Measurements from ENCODE around the gene KRTAP5-1. TPM values are rescaled to one million over a fixed set of nuclear protein-coding genes. Genes with fewer than 3 reads are reported as not detected.

Gene KRTAP5-1
- polyA plus RNA-seq, 2 donors = not detected

DNA sequence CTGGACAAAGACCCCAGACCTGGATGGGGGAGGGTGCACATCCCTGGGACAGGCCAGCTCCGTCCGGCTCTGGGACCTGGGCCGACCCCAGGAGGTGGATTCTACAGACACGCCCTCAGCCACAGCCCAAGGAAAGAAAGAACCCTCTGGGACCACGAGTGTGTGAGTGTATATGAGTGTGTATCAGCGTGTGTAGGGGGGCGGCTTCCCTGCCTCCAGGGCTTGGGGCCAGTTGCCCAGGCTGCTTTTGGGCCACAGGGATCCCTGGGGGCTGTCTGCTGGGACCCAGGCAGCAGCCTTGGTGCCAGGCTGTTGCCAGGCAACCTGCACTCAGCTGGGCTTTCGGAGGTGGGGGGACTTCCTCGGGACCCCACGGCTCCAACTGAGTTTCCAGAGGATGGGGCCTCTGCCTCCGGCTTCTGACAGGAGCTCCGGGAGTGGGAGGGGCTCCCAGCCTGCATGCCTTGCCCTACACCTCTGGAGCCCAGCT lies 21.9 kb downstream of the KRTAP5-1 start:
- 72% methylated on average over 12 of the region's 12 CpGs for WGBS, 2 donors
- H3K27ac ChIP-seq (ENCODE audit: low read depth in 2 of 2, low read length in 1 of 2) = no peak overlapping the region
- no peaks in the 10 kb centered on the region for H3K27me3 ChIP-seq (ENCODE audit: control insufficient read depth in 1 of 2, insufficient read depth in 2 of 2, low read length in 2 of 2)

DNA sequence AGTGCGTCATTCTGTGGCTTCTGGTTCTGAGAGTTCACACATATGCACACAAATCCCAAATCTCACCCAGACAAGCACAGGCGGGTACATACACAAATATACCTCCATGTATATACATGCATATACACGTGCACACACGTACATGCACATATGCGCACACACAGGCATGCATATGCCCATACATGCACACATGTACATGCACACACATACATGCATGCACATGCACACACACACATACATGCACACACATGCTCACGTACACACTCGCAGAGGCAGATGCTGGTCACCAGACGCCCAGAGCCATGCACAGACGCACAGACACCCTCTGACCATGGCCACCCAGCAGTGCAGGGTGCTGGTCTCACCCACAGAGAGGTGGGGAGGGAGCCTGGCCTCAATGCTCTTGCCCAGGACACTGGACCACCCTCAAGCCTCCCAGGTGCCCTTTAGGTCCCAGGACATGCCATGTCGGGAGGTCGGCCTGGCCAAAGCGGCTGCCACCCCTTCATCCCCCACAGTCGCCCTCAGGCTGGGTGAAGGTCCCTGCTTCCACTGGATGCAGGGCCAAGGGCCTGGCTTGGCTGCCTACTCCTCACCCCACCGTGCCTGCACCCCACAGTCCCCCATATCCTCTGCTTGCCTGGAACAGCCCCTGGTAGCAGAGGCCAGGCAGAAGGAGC lies 22.5 kb downstream of the KRTAP5-1 start:
- 89 to 90% methylated on average over 14 of the region's 14 CpGs for WGBS, 2 donors
- Histone ChIP-seq H3K9me3 (ENCODE audit: control insufficient read depth in 2 of 2, insufficient read depth in 1 of 2, low read depth in 1 of 2, low read length in 1 of 2) (no peaks in the 10 kb centered on the region), H3K36me3 (ENCODE audit: control insufficient read depth in 2 of 2, insufficient read depth in 2 of 2, low read length in 1 of 2) (no peaks in the 10 kb centered on the region), H3K4me1 (ENCODE audit: control insufficient read depth in 2 of 2, insufficient read depth in 2 of 2, low read length in 1 of 2) (peaks cover 13 to 14% of the 10 kb centered on the region in 2 donors), H3K27me3 (ENCODE audit: control insufficient read depth in 1 of 2, insufficient read depth in 2 of 2, low read length in 2 of 2) (no peaks in the 10 kb centered on the region), H3K4me3 (ENCODE audit: low read depth in 1 of 2, low read length in 2 of 2) (no peak overlapping the region), H3K27ac (ENCODE audit: low read depth in 2 of 2, low read length in 1 of 2) (no peak overlapping the region)

More for the DNA sequence above, 21.9 kb downstream of the KRTAP5-1 start:
- H3K4me1 ChIP-seq (ENCODE audit: control insufficient read depth in 2 of 2, insufficient read depth in 2 of 2, low read length in 1 of 2) = peaks cover 13 to 14% of the 10 kb centered on the region in 2 donors
- no peaks in the 10 kb centered on the region for H3K36me3 ChIP-seq (ENCODE audit: control insufficient read depth in 2 of 2, insufficient read depth in 2 of 2, low read length in 1 of 2)
- no peak overlapping the region for H3K4me3 ChIP-seq (ENCODE audit: low read depth in 1 of 2, low read length in 2 of 2)
- H3K9me3 ChIP-seq (ENCODE audit: control insufficient read depth in 2 of 2, insufficient read depth in 1 of 2, low read depth in 1 of 2, low read length in 1 of 2) = no peaks in the 10 kb centered on the region

- Histone ChIP-seq H3K36me3 (ENCODE audit: control insufficient read depth in 2 of 2, insufficient read depth in 2 of 2, low read length in 1 of 2) (no peaks in the 10 kb centered on the region), H3K27ac (ENCODE audit: low read depth in 2 of 2, low read length in 1 of 2) (no peak overlapping the region), H3K4me3 (ENCODE audit: low read depth in 1 of 2, low read length in 2 of 2) (no peak overlapping the region), H3K27me3 (ENCODE audit: control insufficient read depth in 1 of 2, insufficient read depth in 2 of 2, low read length in 2 of 2) (no peaks in the 10 kb centered on the region), H3K4me1 (ENCODE audit: control insufficient read depth in 2 of 2, insufficient read depth in 2 of 2, low read length in 1 of 2) (peaks cover 13 to 14% of the 10 kb centered on the region in 2 donors), H3K9me3 (ENCODE audit: control insufficient read depth in 2 of 2, insufficient read depth in 1 of 2, low read depth in 1 of 2, low read length in 1 of 2) (no peaks in the 10 kb centered on the region)
- 61 to 77% methylated on average over 5 of the region's 5 CpGs for WGBS, 2 donors
These were observed 23.1 kb downstream of the KRTAP5-1 start for GRCh38 chr11:1561955-1562354.

GRCh38 chr11:1561266-1561665 lies 23.8 kb downstream of the KRTAP5-1 start:
- peaks cover 13 to 14% of the 10 kb centered on the region in 2 donors for H3K4me1 ChIP-seq (ENCODE audit: control insufficient read depth in 2 of 2, insufficient read depth in 2 of 2, low read length in 1 of 2)
- no peaks in the 10 kb centered on the region for H3K9me3 ChIP-seq (ENCODE audit: control insufficient read depth in 2 of 2, insufficient read depth in 1 of 2, low read depth in 1 of 2, low read length in 1 of 2)
- H3K36me3 ChIP-seq (ENCODE audit: control insufficient read depth in 2 of 2, insufficient read depth in 2 of 2, low read length in 1 of 2) = no peaks in the 10 kb centered on the region
- no peaks in the 10 kb centered on the region for H3K27me3 ChIP-seq (ENCODE audit: control insufficient read depth in 1 of 2, insufficient read depth in 2 of 2, low read length in 2 of 2)
- H3K4me3 ChIP-seq (ENCODE audit: low read depth in 1 of 2, low read length in 2 of 2) = no peak overlapping the region
- H3K27ac ChIP-seq (ENCODE audit: low read depth in 2 of 2, low read length in 1 of 2) = no peak overlapping the region
- WGBS, 2 donors = 93 to 94% methylated on average over 17 of the region's 17 CpGs

- Histone ChIP-seq H3K27ac (ENCODE audit: low read depth in 2 of 2, low read length in 1 of 2) (peak overlapping the region in 1 of 2 donors; percentile 36), H3K36me3 (ENCODE audit: control insufficient read depth in 2 of 2, insufficient read depth in 2 of 2, low read length in 1 of 2) (no peaks in the 10 kb centered on the region), H3K4me3 (ENCODE audit: low read depth in 1 of 2, low read length in 2 of 2) (no peak overlapping the region), H3K9me3 (ENCODE audit: control insufficient read depth in 2 of 2, insufficient read depth in 1 of 2, low read depth in 1 of 2, low read length in 1 of 2) (no peaks in the 10 kb centered on the region), H3K27me3 (ENCODE audit: control insufficient read depth in 1 of 2, insufficient read depth in 2 of 2, low read length in 2 of 2) (no peaks in the 10 kb centered on the region), H3K4me1 (ENCODE audit: control insufficient read depth in 2 of 2, insufficient read depth in 2 of 2, low read length in 1 of 2) (peaks cover 13 to 14% of the 10 kb centered on the region in 2 donors)
- WGBS, 2 donors = 88 to 89% methylated on average over 8 of the region's 8 CpGs
These were observed 24.3 kb downstream of the KRTAP5-1 start for GRCh38 chr11:1560649-1561251.

DNA sequence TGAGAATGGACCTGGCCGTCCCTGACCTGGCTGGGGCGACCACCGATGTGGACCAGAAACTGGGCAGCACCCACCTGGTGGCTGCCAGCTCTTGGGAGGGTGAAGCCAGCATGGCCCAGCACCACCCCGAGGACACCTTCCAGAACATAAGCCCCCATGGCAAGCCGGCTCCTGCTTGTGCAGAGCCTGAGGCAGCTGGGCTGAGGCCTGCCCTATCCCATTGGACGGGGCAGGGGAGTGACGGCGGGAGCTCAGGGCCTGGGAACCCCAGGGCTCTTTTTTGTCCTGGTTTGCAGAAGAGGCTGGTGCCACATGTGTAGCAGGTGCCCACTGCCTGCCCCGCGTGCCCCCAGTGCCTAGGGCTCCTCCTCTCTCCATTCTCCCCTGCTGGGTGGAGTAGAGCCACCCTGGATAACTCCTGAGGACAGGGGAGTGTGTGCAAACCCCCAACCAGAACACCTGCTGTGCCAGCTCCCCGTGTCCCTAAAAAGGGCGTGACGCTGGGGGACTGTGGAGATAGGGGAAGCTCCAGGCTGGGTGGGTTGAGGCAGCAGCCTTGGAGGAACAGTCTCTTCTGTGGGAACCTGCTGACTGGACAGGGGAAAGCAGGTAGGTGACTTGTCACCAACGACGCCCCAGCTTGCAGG lies 25.0 kb downstream of the KRTAP5-1 start:
- H3K36me3 ChIP-seq (ENCODE audit: control insufficient read depth in 2 of 2, insufficient read depth in 2 of 2, low read length in 1 of 2) = no peaks in the 10 kb centered on the region
- 66 to 73% methylated on average over 15 of the region's 15 CpGs for WGBS, 2 donors
- H3K4me1 ChIP-seq (ENCODE audit: control insufficient read depth in 2 of 2, insufficient read depth in 2 of 2, low read length in 1 of 2) = peaks cover 13 to 14% of the 10 kb centered on the region in 2 donors
- H3K9me3 ChIP-seq (ENCODE audit: control insufficient read depth in 2 of 2, insufficient read depth in 1 of 2, low read depth in 1 of 2, low read length in 1 of 2) = no peaks in the 10 kb centered on the region
- H3K27me3 ChIP-seq (ENCODE audit: control insufficient read depth in 1 of 2, insufficient read depth in 2 of 2, low read length in 2 of 2) = no peaks in the 10 kb centered on the region
- peak overlapping the region; percentile 20 to 74 for H3K27ac ChIP-seq (ENCODE audit: low read depth in 2 of 2, low read length in 1 of 2)
- H3K4me3 ChIP-seq (ENCODE audit: low read depth in 1 of 2, low read length in 2 of 2) = no peak overlapping the region

DNA sequence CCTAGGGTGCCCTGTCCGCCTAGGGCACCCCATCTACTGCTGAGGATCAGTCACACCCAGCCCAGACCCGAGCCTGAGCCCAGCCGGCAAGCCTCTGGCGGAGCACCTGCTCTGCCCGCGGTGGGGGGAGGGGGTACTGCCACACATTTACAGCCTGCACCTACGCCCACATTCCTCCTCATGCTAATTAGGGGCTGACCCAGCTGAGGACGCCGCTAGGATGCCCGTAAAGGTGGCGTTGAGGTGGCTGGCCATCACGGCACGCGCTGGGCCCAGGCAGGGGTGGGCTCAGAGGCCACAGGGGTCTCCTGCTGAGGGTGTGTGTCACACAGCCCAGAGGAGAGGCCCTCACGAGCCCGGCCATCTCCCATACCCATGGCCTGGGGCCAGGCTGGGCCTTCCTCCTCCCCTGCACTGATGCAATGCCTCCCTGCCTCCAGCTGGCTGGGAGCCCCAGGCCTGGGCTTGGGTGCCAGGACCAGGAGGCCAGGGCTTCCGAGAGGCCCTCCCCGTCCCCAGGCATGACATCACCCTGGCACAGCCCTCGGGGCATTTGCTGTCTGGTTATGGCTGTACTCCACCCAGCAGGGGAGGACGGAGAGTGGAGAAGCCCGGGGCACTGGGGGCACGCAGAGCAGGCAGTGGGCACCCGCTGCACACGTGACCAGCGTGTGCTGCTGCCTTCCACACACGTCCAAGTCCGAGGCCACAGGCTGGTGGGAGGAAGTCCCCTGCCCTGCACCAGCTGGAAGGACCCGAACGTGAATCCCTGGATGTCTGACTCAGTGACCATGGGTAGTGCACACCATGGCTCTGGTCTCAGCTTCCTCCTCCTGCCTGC lies 25.8 kb downstream of the KRTAP5-1 start:
- H3K36me3 ChIP-seq (ENCODE audit: control insufficient read depth in 2 of 2, insufficient read depth in 2 of 2, low read length in 1 of 2) = no peaks in the 10 kb centered on the region
- 33 to 37% methylated on average over 27 to 29 of the region's 29 CpGs for WGBS, 2 donors
- H3K9me3 ChIP-seq (ENCODE audit: control insufficient read depth in 2 of 2, insufficient read depth in 1 of 2, low read depth in 1 of 2, low read length in 1 of 2) = no peaks in the 10 kb centered on the region
- H3K4me1 ChIP-seq (ENCODE audit: control insufficient read depth in 2 of 2, insufficient read depth in 2 of 2, low read length in 1 of 2) = peaks cover 13 to 17% of the 10 kb centered on the region in 2 donors
- no peaks in the 10 kb centered on the region for H3K27me3 ChIP-seq (ENCODE audit: control insufficient read depth in 1 of 2, insufficient read depth in 2 of 2, low read length in 2 of 2)
- H3K4me3 ChIP-seq (ENCODE audit: low read depth in 1 of 2, low read length in 2 of 2) = no peak overlapping the region
- H3K27ac ChIP-seq (ENCODE audit: low read depth in 2 of 2, low read length in 1 of 2) = peak overlapping the region; percentile 82

DNA sequence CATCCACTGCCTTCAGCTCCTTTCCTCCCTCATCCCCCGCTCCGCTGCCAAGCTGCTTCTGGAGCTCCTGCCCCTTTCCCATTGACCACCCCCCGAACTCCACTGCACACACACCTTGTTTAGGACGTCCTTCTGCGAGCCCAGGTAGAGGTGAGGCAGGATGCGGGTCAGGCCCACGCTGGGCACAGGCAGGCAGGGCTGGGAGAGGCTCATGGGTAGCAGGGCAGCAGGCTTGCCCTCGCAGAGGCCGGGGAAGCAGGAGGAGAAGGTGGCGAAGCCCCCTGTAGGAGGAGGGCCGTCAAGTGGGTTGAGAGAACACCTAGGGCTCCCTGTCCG lies 26.3 kb downstream of the KRTAP5-1 start:
- H3K27me3 ChIP-seq (ENCODE audit: control insufficient read depth in 1 of 2, insufficient read depth in 2 of 2, low read length in 2 of 2) = no peaks in the 10 kb centered on the region
- H3K9me3 ChIP-seq (ENCODE audit: control insufficient read depth in 2 of 2, insufficient read depth in 1 of 2, low read depth in 1 of 2, low read length in 1 of 2) = no peaks in the 10 kb centered on the region
- no peak overlapping the region for H3K4me3 ChIP-seq (ENCODE audit: low read depth in 1 of 2, low read length in 2 of 2)
- peak overlapping the region; percentile 82 for H3K27ac ChIP-seq (ENCODE audit: low read depth in 2 of 2, low read length in 1 of 2)
- peaks cover 9 to 17% of the 10 kb centered on the region in 2 donors for H3K4me1 ChIP-seq (ENCODE audit: control insufficient read depth in 2 of 2, insufficient read depth in 2 of 2, low read length in 1 of 2)
- WGBS, 2 donors = 54 to 60% methylated on average over 12 of the region's 12 CpGs
- no peaks in the 10 kb centered on the region for H3K36me3 ChIP-seq (ENCODE audit: control insufficient read depth in 2 of 2, insufficient read depth in 2 of 2, low read length in 1 of 2)
